Measurements from ENCODE around the gene OR51E1. TPM values are rescaled to one million over a fixed set of nuclear protein-coding genes. Genes with fewer than 3 reads are reported as not detected.

The OR51E1 gene
- total RNA-seq, 4 donors from 2014 or later: 0.70 to 1.2 (median 0.85) TPM; not detected in 1

GRCh38 chr11:4700436-4700820 lies 56.6 kb downstream of the OR51E1 start:
- no peaks in the 10 kb centered on the region for H3K27me3 ChIP-seq
- no peak overlapping the region for H3K27ac ChIP-seq
- H3K4me1 ChIP-seq: no peaks in the 10 kb centered on the region
- TF ChIP-seq CTCF (IDR thresholded peaks at IDR 0.05) (no peak), POLR2A (IDR thresholded peaks at IDR 0.05) (no peak)
- no peaks in the 10 kb centered on the region for H3K36me3 ChIP-seq
- no peaks in the 10 kb centered on the region for H3K9me3 ChIP-seq
- no peak overlapping the region for H3K4me3 ChIP-seq
- no peak for DNase-seq

- no peaks in the 10 kb centered on the region for H3K4me1 ChIP-seq
- no peak within 1 kb of the TSS for H3K4me3 ChIP-seq
- no peak for DNase-seq
- no peaks in the 10 kb centered on the region for H3K36me3 ChIP-seq
- TF ChIP-seq CTCF (IDR thresholded peaks at IDR 0.05): no peak
- TF ChIP-seq POLR2A (IDR thresholded peaks at IDR 0.05): no peak
- H3K27ac ChIP-seq: no peak within 1 kb of the TSS
- H3K9me3 ChIP-seq: no peaks in the 10 kb centered on the region
- no peaks in the 10 kb centered on the region for H3K27me3 ChIP-seq
These were observed 60.4 kb downstream of the OR51E1 start, which contains the start of gene MMP26 for GRCh38 chr11:4704054-4704789. MMP26 (plus strand) TSS chr11:4704784.

GRCh38 chr11:4704790-4705334 lies 61.1 kb downstream of the OR51E1 start:
- Histone ChIP-seq H3K27ac (no peak overlapping the region), H3K27me3 (no peaks in the 10 kb centered on the region), H3K4me3 (no peak overlapping the region), H3K9me3 (no peaks in the 10 kb centered on the region), H3K36me3 (no peaks in the 10 kb centered on the region), H3K4me1 (no peaks in the 10 kb centered on the region)
- TF ChIP-seq CTCF (IDR thresholded peaks at IDR 0.05) (no peak), POLR2A (IDR thresholded peaks at IDR 0.05) (no peak)
- DNase-seq: no peak

Other genes starting within 250 kb of the OR51E1 start
- not detected for gene OR52K2, start 194.7 kb upstream of the OR51E1 start, total RNA-seq
- gene OR52K1, start 161.3 kb upstream of the OR51E1 start, total RNA-seq: not detected
- not detected for gene OR52M1, start 98.8 kb upstream of the OR51E1 start, total RNA-seq
- not detected for gene OR52I2, start 62.2 kb upstream of the OR51E1 start, total RNA-seq
- gene OR52I1, start 49.9 kb upstream of the OR51E1 start, total RNA-seq: not detected
- 10 to 100 TPM in 3 of 4 donors, 1 to 10 TPM in 1; 3.3 to 19.6 (median 15.6) TPM for gene TRIM68, start 35.8 kb upstream of the OR51E1 start, total RNA-seq
- not detected for gene OR51D1, start 6.5 kb upstream of the OR51E1 start, total RNA-seq
- under 1 TPM in 2 of 4 donors, not detected in 2; 0.67 to 0.85 TPM for gene OR51E2, start 53.9 kb downstream of the OR51E1 start, total RNA-seq
- gene MMP26, start 60.8 kb downstream of the OR51E1 start, total RNA-seq: not detected
- not detected for gene OR51F1, start 126.0 kb downstream of the OR51E1 start, total RNA-seq
- gene OR52R1, start 160.4 kb downstream of the OR51E1 start, total RNA-seq: not detected
- gene OR51F2, start 177.3 kb downstream of the OR51E1 start, total RNA-seq: not detected
- not detected for gene OR51S1, start 205.2 kb downstream of the OR51E1 start, total RNA-seq
- not detected for gene OR51T1, start 237.9 kb downstream of the OR51E1 start, total RNA-seq